Nephron progenitor cell (in vitro differentiated cells): ENCODE results near the gene HOXC9.

ENCODE experiments used
- DNase-seq: peaks from one replicate; pipeline ENCODE4 v3.0.0; 2021
- H3K27ac Mint-ChIP-seq: 2 replicates; pipeline ENCODE4 v1.8.0; 2021; ENCODE audit warnings: mild to moderate bottlenecking, moderate library complexity, mixed read lengths
- H3K27me3 Mint-ChIP-seq: 2 replicates; pipeline ENCODE4 v1.8.0; 2021; ENCODE audit warnings: mild to moderate bottlenecking, low read depth, mixed read lengths; ENCODE audit not compliant: poor library complexity
- H3K36me3 Mint-ChIP-seq: 2 replicates; pipeline ENCODE4 v1.8.0; 2021; ENCODE audit warnings: low read depth, mixed read lengths
- H3K4me1 Mint-ChIP-seq: 2 replicates; pipeline ENCODE4 v1.8.0; 2021; ENCODE audit warnings: mixed read lengths
- H3K4me3 Mint-ChIP-seq: 2 replicates; pipeline ENCODE4 v1.8.0; 2021; ENCODE audit warnings: mild to moderate bottlenecking, moderate library complexity, mixed read lengths
- H3K9me3 Mint-ChIP-seq: 2 replicates; pipeline ENCODE4 v1.8.0; 2021; ENCODE audit warnings: mild to moderate bottlenecking, moderate library complexity, mixed read lengths
- CTCF ChIP-seq: fragments of 200-600 bp; sonication (generic); IDR thresholded peaks from 2 replicates; pipeline ENCODE4 v1.5.0; 2021; ENCODE audit warnings: antibody characterized with exemption

HOXC9 gene

GRCh38 chr12:53989227-53990113 lies 10.5 kb upstream of the HOXC9 start:
- H3K9me3 Mint-ChIP-seq, result no peaks in the 10 kb centered on the region
- no peak for DNase-seq
- H3K27me3 Mint-ChIP-seq, result peaks cover 32% of the 10 kb centered on the region
- H3K4me1 Mint-ChIP-seq, result peaks cover 69% of the 10 kb centered on the region
- peak overlapping the region; percentile 97 for H3K27ac Mint-ChIP-seq
- peaks cover 78% of the 10 kb centered on the region for H3K36me3 Mint-ChIP-seq
- peak; percentile 27 for TF ChIP-seq CTCF
- peak overlapping the region; percentile 98 for H3K4me3 Mint-ChIP-seq

- H3K27ac Mint-ChIP-seq, result peak overlapping the region; percentile 97
- no peak for DNase-seq
- H3K27me3 Mint-ChIP-seq, result peaks cover 31% of the 10 kb centered on the region
- no peak for TF ChIP-seq CTCF
- H3K9me3 Mint-ChIP-seq, result no peaks in the 10 kb centered on the region
- H3K36me3 Mint-ChIP-seq, result peaks cover 86% of the 10 kb centered on the region
- peak overlapping the region; percentile 98 for H3K4me3 Mint-ChIP-seq
- H3K4me1 Mint-ChIP-seq, result peaks cover 69% of the 10 kb centered on the region
Observed at GRCh38 chr12:53990311-53991076, 9.5 kb upstream of the HOXC9 start.

- peaks cover 87% of the 10 kb centered on the region for H3K36me3 Mint-ChIP-seq
- H3K4me1 Mint-ChIP-seq, result peaks cover 69% of the 10 kb centered on the region
- H3K27me3 Mint-ChIP-seq, result peaks cover 29% of the 10 kb centered on the region
- H3K9me3 Mint-ChIP-seq, result no peaks in the 10 kb centered on the region
- no peak for TF ChIP-seq CTCF
- H3K27ac Mint-ChIP-seq, result peak overlapping the region; percentile 97
- peak overlapping the region; percentile 98 for H3K4me3 Mint-ChIP-seq
- no peak for DNase-seq
Observed at GRCh38 chr12:53991077-53991460, 8.9 kb upstream of the HOXC9 start.

GRCh38 chr12:53992377-53992889 lies 7.5 kb upstream of the HOXC9 start:
- peak overlapping the region; percentile 99 for H3K27ac Mint-ChIP-seq
- H3K4me1 Mint-ChIP-seq, result peaks cover 57% of the 10 kb centered on the region
- peak overlapping the region; percentile 98 for H3K4me3 Mint-ChIP-seq
- no peak for TF ChIP-seq CTCF
- H3K27me3 Mint-ChIP-seq, result peaks cover 18% of the 10 kb centered on the region
- H3K9me3 Mint-ChIP-seq, result no peaks in the 10 kb centered on the region
- DNase-seq, result no peak
- H3K36me3 Mint-ChIP-seq, result peaks cover 79% of the 10 kb centered on the region

- H3K27ac Mint-ChIP-seq, result peak overlapping the region; percentile 99
- peaks cover 57% of the 10 kb centered on the region for H3K4me1 Mint-ChIP-seq
- peaks cover 70% of the 10 kb centered on the region for H3K36me3 Mint-ChIP-seq
- no peak for DNase-seq
- H3K9me3 Mint-ChIP-seq, result no peaks in the 10 kb centered on the region
- TF ChIP-seq CTCF, result no peak
- peak overlapping the region; percentile 98 for H3K4me3 Mint-ChIP-seq
- H3K27me3 Mint-ChIP-seq, result peaks cover 22% of the 10 kb centered on the region
Observed at GRCh38 chr12:53993162-53994008, 6.6 kb upstream of the HOXC9 start.
